ENCODE data around the gene CIAO2A. TPM values are rescaled to one million over a fixed set of nuclear protein-coding genes. Genes with fewer than 3 reads are reported as not detected.
"Not testable (repeated sequence)": the region's sequence is repeated elsewhere in the genome, so short reads cannot be mapped to it uniquely, and the experiment has no call there.

CIAO2A gene
- total RNA-seq, 1 experiment from 2014 or later, result 116 TPM

- no peaks in the 10 kb centered on the region for H3K9me3 ChIP-seq (replicated peaks)
- no peak overlapping the region for H3K4me3 ChIP-seq
- H3K27me3 ChIP-seq (replicated peaks), result no peaks in the 10 kb centered on the region
- H3K4me1 ChIP-seq (replicated peaks), result no peaks in the 10 kb centered on the region
- DNase-seq (ENCODE audit: low read depth in 1 of 2, low spot score in 2 of 2), result no peak
- H3K36me3 ChIP-seq, result peaks cover 89% of the 10 kb centered on the region
- no peak overlapping the region for H3K27ac ChIP-seq
These were observed 32.3 kb upstream of the CIAO2A start for GRCh38 chr15:64125978-64126377.

DNA sequence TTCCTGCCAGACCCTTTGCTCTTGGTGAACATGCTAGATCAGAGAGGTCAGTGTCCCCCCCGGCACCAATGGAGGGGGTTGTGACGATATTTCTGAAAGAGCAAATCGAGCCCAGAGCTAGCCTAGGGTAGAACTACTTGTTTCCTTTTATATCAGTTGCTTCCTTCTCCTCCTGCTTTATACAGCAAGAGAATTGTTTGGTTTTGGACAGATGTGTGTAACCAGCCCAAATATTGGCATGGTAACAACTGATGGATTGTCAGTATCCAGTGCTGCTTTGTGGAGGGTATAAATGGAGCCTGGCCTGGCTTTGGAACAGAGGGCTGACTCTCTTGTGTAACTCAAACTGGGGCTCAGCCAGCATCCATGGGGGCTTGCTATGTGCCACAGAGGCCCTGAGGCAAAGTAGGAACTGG, 29.3 kb upstream of the CIAO2A start:
- Histone ChIP-seq H3K4me1 (replicated peaks) (no peaks in the 10 kb centered on the region), H3K36me3 (peaks cover 87% of the 10 kb centered on the region), H3K27me3 (replicated peaks) (no peaks in the 10 kb centered on the region), H3K9me3 (replicated peaks) (no peaks in the 10 kb centered on the region), H3K4me3 (no peak overlapping the region), H3K27ac (no peak overlapping the region)
- DNase-seq (ENCODE audit: low read depth in 1 of 2, low spot score in 2 of 2), result no peak

GRCh38 chr15:64122444-64122843, 28.8 kb upstream of the CIAO2A start:
- peaks cover 87% of the 10 kb centered on the region for H3K36me3 ChIP-seq
- no peak for DNase-seq (ENCODE audit: low read depth in 1 of 2, low spot score in 2 of 2)

GRCh38 chr15:64121614-64122013, 28.0 kb upstream of the CIAO2A start:
- H3K4me3 ChIP-seq, result no peak overlapping the region
- H3K9me3 ChIP-seq (replicated peaks), result no peaks in the 10 kb centered on the region
- no peak overlapping the region for H3K27ac ChIP-seq
- DNase-seq (ENCODE audit: low read depth in 1 of 2, low spot score in 2 of 2), result no peak
- no peaks in the 10 kb centered on the region for H3K4me1 ChIP-seq (replicated peaks)
- peaks cover 85% of the 10 kb centered on the region for H3K36me3 ChIP-seq
- H3K27me3 ChIP-seq (replicated peaks), result no peaks in the 10 kb centered on the region

More at GRCh38 chr15:64122444-64122843, 28.8 kb upstream of the CIAO2A start:
- Histone ChIP-seq H3K4me3 (no peak overlapping the region), H3K27me3 (replicated peaks) (no peaks in the 10 kb centered on the region), H3K27ac (no peak overlapping the region), H3K9me3 (replicated peaks) (no peaks in the 10 kb centered on the region), H3K4me1 (replicated peaks) (no peaks in the 10 kb centered on the region)

- not testable (repeated sequence) for DNase-seq (ENCODE audit: low read depth in 1 of 2, low spot score in 2 of 2); H3K27me3 ChIP-seq (replicated peaks); H3K4me3 ChIP-seq; H3K4me1 ChIP-seq (replicated peaks); H3K27ac ChIP-seq; H3K9me3 ChIP-seq (replicated peaks)
- peaks cover 80% of the 10 kb centered on the region for H3K36me3 ChIP-seq
These were observed 26.7 kb upstream of the CIAO2A start for GRCh38 chr15:64120322-64120721.

DNA sequence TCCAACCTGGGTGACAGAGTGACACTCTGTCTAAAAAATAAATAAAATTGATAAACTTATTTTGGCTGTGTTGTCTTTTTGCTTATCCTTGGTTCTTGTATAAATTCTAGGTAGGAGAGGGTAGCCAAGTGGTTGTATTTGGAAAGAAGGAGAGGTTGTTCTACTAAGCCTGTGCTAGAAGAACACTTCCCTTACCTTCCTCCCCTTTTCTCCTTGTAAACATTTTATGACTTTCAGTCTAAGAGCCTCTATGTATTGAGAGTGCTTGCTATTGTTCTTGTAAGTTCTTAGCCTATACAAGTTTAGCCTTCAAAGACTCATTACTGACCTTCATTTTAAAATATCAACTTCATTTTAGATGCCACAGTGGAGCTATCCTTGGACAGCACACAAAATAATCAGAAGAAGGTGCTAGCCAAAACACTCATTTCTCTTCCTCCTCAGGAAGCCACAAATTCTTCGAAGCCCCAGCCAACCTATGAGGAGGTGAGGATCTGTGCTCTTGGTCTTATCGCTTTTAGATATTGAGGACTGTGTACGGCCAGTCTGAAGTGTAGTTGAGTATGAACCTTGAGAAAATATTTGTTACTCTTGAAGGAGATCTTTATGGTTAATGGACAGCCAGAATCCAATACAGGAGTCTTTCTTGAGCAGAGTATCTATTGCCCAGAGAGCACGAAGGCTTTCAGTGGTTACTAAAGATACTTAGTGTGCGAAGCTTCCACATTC, 24.3 kb upstream of the CIAO2A start:
- peaks cover 83% of the 10 kb centered on the region for H3K36me3 ChIP-seq
- no peaks in the 10 kb centered on the region; the same call in 1 of the 2 replicates for H3K4me1 ChIP-seq (replicated peaks)

DNA sequence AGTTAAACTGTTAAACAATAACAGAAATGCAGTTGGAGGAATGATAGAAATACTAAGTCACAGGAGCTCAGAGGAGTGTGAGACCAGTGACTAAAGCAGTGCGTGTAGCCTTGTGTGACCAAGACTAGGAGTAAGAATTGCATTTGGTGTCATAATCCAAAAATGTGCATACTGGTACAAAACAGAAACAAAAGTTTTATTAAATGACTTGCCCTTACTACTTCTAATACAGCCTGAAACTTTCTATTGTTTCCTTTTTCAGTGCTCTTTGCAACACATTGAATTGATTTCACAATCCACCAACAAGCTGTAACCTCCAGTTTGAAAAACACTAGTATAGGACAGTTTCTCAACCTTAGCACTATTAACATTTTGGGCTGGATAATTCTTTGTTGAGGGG, 19.3 kb upstream of the CIAO2A start:
- H3K27ac ChIP-seq, result 0 out of 2 replicates have a peak overlapping the region, but pooled peaks have one; percentile 24
- DNase-seq (ENCODE audit: low read depth in 1 of 2, low spot score in 2 of 2), result no peak
- peaks cover 43% of the 10 kb centered on the region for H3K36me3 ChIP-seq
- no peaks in the 10 kb centered on the region for H3K27me3 ChIP-seq (replicated peaks)
- H3K4me1 ChIP-seq (replicated peaks), result peaks cover 8% of the 10 kb centered on the region
- H3K9me3 ChIP-seq (replicated peaks), result no peaks in the 10 kb centered on the region
- no peak overlapping the region for H3K4me3 ChIP-seq

More for the DNA sequence above, 24.3 kb upstream of the CIAO2A start:
- Histone ChIP-seq H3K9me3 (replicated peaks) (no peaks in the 10 kb centered on the region), H3K27me3 (replicated peaks) (no peaks in the 10 kb centered on the region), H3K27ac (no peak overlapping the region), H3K4me3 (no peak overlapping the region)
- no peak for DNase-seq (ENCODE audit: low read depth in 1 of 2, low spot score in 2 of 2)

DNA sequence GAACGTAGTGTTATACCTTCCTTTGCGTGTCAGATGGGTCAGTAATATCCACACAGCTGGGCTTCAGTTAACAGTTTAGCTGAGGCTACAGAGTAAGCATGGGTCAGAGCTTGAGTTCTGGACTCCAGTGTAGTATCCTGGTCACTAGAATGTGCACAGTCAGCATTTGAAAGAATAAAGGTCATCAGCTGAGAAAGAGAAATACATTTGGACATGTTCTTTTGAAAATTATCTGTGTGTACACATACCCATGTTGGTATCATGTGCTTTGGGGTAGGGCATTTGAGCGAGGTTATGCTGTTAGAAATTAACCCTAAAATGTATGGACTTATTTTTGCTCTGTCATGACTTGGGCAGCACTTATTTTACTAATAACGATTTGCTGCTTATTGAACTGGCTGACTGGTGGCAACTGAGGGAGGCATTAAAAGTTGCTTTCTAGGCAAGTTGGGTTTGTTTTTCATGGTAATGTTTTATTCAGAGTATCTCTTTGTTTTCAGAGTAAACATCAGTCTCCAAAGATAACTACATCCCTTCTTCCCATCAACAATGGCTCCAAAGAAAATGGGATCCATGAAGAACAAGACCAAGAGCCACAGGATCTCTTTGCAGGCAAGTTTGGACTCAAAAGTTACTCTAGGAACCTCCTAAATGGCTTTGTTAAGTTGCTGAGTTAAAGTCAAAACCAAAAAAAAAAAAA, 18.6 kb upstream of the CIAO2A start:
- H3K27ac ChIP-seq, result 0 out of 2 replicates have a peak overlapping the region, but pooled peaks have one; percentile 20
- H3K36me3 ChIP-seq, result peaks cover 38% of the 10 kb centered on the region
- no peaks in the 10 kb centered on the region for H3K9me3 ChIP-seq (replicated peaks)
- no peak overlapping the region for H3K4me3 ChIP-seq
- DNase-seq (ENCODE audit: low read depth in 1 of 2, low spot score in 2 of 2), result no peak
- peaks cover 8% of the 10 kb centered on the region for H3K4me1 ChIP-seq (replicated peaks)
- H3K27me3 ChIP-seq (replicated peaks), result no peaks in the 10 kb centered on the region

- H3K27ac ChIP-seq, result no peak overlapping the region
- peaks cover 33% of the 10 kb centered on the region for H3K36me3 ChIP-seq
- H3K9me3 ChIP-seq (replicated peaks), result no peaks in the 10 kb centered on the region
- H3K4me3 ChIP-seq, result no peak overlapping the region
- H3K4me1 ChIP-seq (replicated peaks), result peaks cover 8% of the 10 kb centered on the region
- no peaks in the 10 kb centered on the region for H3K27me3 ChIP-seq (replicated peaks)
- no peak for DNase-seq (ENCODE audit: low read depth in 1 of 2, low spot score in 2 of 2)
These were observed 18.0 kb upstream of the CIAO2A start for GRCh38 chr15:64111679-64112050.

- Histone ChIP-seq H3K27ac (no peak overlapping the region), H3K9me3 (replicated peaks) (no peaks in the 10 kb centered on the region), H3K36me3 (peaks cover 27% of the 10 kb centered on the region), H3K4me1 (replicated peaks) (peaks cover 8% of the 10 kb centered on the region), H3K4me3 (no peak overlapping the region), H3K27me3 (replicated peaks) (no peaks in the 10 kb centered on the region)
- DNase-seq (ENCODE audit: low read depth in 1 of 2, low spot score in 2 of 2), result no peak
These were observed 17.5 kb upstream of the CIAO2A start for GRCh38 chr15:64110950-64111678.

- not testable (repeated sequence) for DNase-seq (ENCODE audit: low read depth in 1 of 2, low spot score in 2 of 2); H3K27me3 ChIP-seq (replicated peaks); H3K27ac ChIP-seq; H3K9me3 ChIP-seq (replicated peaks); H3K4me1 ChIP-seq (replicated peaks); H3K4me3 ChIP-seq
- peaks cover 27% of the 10 kb centered on the region for H3K36me3 ChIP-seq
These were observed 16.6 kb upstream of the CIAO2A start for GRCh38 chr15:64110108-64110701.

- peaks cover 2% of the 10 kb centered on the region; the same call in 1 of the 2 replicates for H3K36me3 ChIP-seq
- H3K27me3 ChIP-seq (replicated peaks), result no peaks in the 10 kb centered on the region
- no peak overlapping the region for H3K27ac ChIP-seq
- DNase-seq (ENCODE audit: low read depth in 1 of 2, low spot score in 2 of 2), result no peak
- no peaks in the 10 kb centered on the region for H3K9me3 ChIP-seq (replicated peaks)
- peaks cover 2% of the 10 kb centered on the region; the same call in 1 of the 2 replicates for H3K4me1 ChIP-seq (replicated peaks)
- no peak overlapping the region for H3K4me3 ChIP-seq
These were observed 13.7 kb upstream of the CIAO2A start for GRCh38 chr15:64107337-64107736.

DNA sequence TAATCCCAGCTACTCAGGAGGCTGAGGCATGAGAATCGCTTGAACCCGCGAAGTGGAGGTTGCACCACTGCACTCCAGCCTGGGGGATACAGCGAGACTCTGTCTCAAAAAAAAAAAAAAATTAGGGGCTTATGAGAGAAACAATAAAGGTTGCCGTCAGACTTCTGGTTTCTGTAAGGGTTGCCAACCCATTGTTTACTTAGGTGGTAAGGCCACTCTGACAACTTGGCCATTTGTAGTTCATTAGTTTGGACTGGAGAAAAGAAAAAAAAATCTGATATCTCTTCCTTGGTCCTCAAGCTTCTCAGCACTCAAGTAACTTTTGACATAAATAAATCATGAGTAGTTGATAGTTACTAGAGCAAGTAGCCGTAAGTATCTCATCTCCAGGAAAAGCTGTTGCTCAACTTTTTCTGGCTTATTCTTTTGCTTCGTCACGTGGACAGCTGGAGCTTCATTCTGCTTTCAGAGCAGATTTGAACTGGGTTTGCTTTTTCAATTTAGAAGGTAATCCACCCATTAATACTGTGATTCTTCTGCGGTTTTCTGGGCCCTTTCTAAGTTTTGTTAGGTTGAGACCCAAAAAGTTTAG, 11.6 kb upstream of the CIAO2A start:
- no peak overlapping the region for H3K27ac ChIP-seq
- H3K4me3 ChIP-seq, result no peak overlapping the region
- no peaks in the 10 kb centered on the region for H3K9me3 ChIP-seq (replicated peaks)
- H3K27me3 ChIP-seq (replicated peaks), result no peaks in the 10 kb centered on the region
- no peak for DNase-seq (ENCODE audit: low read depth in 1 of 2, low spot score in 2 of 2)
- no peaks in the 10 kb centered on the region for H3K36me3 ChIP-seq
- no peaks in the 10 kb centered on the region for H3K4me1 ChIP-seq (replicated peaks)

Measured in SJSA1 (cell line).